Stimulated activated CD4-positive, alpha-beta T cell treated with anti-CD3 and anti-CD28 coated beads, TNF-alpha, amount 100 ng/mL, for 4 hours (primary cell): ENCODE measurements around the gene BPGM.

ENCODE experiments used
- DNase-seq, 3 experiments: peaks; one replicate each; pipeline ENCODE4 v3.0.0-alpha.2; 2020; ENCODE audit warnings: low read depth in 3 of 3

The BPGM gene

DNA sequence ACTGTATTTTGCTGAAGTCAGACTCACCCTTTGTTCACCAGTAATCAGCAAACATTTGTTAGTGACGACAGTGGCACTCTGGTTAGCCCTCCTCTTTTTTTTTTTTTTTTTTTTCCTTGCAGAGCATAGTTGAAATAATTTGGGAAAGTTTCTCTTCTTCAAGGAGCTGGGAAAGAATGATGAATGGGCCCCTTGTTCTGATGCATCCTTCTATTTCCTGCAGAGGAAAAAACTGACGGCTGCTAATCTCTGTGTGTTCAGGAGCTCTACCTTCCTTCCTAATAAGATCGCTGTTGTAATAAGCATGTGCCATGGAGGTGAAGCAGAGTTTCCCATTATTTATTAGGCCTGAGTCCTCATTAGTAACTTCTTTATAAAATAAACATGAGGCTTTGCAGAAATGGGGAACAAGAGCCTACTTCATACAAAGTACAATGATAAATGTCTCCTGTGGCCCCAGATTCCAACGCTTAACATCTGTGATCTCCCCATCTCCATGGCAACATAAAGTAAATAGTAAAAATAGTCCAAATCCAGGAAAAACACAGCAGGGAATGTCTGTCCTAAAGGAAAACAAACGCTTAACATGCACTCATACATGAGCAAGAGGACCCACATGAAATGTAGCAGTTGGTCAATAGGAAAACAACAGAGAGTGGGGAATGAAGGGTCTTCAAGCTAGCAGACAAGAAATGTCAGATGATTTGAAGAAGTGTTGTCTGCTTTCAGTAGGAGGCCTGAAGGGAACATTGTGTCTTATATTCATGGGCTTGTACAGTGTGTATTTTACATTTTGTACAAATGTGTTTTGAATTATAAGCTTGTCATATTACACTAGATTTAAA, 73.7 kb downstream of the BPGM start:
- DNase-seq, result no peak

DNA sequence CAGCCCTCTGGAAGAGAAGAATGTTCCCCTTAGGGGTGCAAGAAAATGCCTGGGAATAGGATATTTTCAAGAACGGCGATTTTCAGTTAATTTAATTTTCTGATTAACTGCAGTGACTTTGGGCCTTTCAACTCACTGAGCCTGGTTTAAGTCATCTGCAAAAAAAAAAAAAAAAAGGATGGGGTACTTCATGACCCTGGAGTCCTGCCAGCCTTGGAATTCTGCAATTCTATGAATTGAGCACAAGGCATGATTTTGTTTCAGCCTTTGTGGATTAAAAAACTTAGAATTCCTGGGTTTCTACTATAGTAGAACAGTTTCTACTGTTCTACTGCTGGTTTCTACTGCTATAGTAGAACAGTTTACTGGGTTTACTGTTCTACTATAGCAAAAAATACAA, 74.5 kb downstream of the BPGM start:
- DNase-seq, result no peak

DNA sequence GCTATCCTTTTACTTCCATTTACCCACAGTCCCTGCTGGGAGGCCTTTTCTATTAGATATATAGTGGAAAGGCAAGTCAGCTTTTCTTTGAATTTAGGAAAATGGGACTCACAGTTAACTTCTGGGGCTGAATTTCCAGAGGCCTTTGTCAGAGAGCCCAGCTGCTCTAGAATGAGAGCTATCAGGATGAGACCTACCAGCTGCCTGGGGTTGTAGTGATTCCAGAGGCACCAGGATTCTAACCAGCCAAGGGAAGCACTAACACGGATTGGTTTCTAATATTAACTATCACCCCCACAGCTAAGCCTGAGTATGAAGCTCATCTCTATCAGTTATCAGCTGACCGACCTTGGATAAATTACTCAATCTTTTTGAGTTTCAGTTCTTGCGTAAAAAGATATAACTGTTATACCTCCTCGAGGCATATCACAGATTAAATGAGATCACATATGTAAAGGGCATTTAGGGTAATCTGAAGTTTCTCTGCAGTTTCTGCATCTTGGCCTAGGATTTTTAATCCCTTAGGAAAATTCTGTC, 76.2 kb downstream of the BPGM start:
- DNase-seq, result no peak

GRCh38 chr7:134723892-134724291, 77.2 kb downstream of the BPGM start:
- DNase-seq, result no peak

DNA sequence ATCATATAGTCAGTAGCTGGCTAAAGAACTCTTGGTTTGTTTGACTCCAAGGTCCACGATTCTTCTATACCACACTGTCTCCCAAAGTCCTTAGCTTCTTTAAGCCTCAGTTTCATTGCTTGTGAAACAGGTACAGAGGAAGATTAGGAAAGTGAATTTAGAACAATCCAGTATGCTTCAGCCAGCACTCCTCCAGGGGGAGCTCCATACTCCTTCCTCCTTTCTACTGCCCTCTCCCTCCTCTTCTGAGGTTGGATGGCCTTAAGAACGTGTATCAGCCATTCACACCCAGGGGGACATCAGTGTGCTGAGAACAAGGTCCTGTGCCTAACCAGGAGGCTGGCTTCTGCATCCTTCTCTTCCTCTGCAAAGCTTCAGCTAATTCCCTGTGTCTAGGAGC, 78.0 kb downstream of the BPGM start:
- DNase-seq, result no peak

DNA sequence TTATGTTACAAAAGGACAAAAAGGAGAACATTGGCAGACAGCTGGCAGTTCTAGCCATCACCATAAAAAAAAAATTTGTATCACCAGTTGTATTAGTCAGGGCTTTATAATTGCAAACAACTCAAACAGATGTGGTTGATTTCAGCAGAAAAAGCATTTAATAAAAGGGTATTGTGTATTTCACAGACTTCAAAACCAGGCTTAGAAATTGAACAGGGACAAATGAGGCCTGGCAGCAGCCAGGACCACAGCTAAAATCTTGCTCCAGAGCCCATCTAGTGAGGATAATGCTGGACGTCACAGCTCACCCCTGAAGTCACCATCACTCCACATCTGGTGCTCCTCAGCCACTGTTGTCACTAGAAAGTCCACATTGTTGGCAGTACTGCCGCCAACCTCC, 79.9 kb downstream of the BPGM start:
- no peak for DNase-seq

DNA sequence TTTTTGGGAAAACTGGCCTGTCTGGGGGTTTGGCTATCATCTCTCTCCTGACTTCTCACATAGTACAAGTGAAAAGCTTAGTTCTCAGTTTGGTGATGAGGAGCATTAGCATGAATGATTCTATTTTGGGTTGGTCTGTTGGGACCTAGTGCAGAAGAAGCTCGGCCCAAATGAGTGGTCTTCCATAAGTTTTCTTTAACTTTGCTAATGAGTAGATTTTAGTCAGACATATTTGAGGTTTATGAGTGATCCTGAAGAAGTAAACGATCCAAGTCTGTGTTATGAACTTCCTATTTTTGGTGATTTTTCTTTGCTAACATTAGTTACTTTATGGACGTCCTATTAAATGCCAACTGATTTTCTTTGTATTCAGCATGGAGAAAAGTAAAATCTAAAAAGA, 81.1 kb downstream of the BPGM start:
- DNase-seq, result no peak
